ENCODE measurements around the gene VCX2. TPM values are rescaled to one million over a fixed set of nuclear protein-coding genes. Genes with fewer than 3 reads are reported as not detected.
"Not testable (repeated sequence)": the region's sequence is repeated elsewhere in the genome, so short reads cannot be mapped to it uniquely, and the experiment has no call there.

Gene VCX2
- not detected for total RNA-seq

GRCh38 chrX:8171169-8171568 is at the start of gene VCX2:
VCX2 (minus strand) TSS chrX:8171267; CDS start chrX:8170643, 624 bp downstream.
- not testable (repeated sequence) for H3K4me1 Mint-ChIP-seq, H3K27me3 Mint-ChIP-seq

GRCh38 chrX:8204943-8205342 is 33.9 kb upstream of the VCX2 start:
- Mint-ChIP-seq H3K4me3 (no peak overlapping the region), H3K9me3 (no peaks in the 10 kb centered on the region)

More at GRCh38 chrX:8171169-8171568, at the start of gene VCX2:
- not testable (repeated sequence) for H3K9me3 Mint-ChIP-seq, H3K27ac Mint-ChIP-seq, DNase-seq, H3K36me3 Mint-ChIP-seq, H3K4me3 Mint-ChIP-seq

GRCh38 chrX:8204169-8204935 is 33.3 kb upstream of the VCX2 start:
- no peak for DNase-seq
- no peaks in the 10 kb centered on the region for H3K9me3 Mint-ChIP-seq
- H3K4me3 Mint-ChIP-seq: no peak overlapping the region
- H3K4me1 Mint-ChIP-seq: no peaks in the 10 kb centered on the region
- H3K27me3 Mint-ChIP-seq: no peaks in the 10 kb centered on the region
- H3K36me3 Mint-ChIP-seq: no peaks in the 10 kb centered on the region
- H3K27ac Mint-ChIP-seq: no peak overlapping the region

More at GRCh38 chrX:8204943-8205342, 33.9 kb upstream of the VCX2 start:
- Mint-ChIP-seq H3K36me3 (no peaks in the 10 kb centered on the region), H3K27ac (no peak overlapping the region), H3K27me3 (no peaks in the 10 kb centered on the region), H3K4me1 (no peaks in the 10 kb centered on the region)
- no peak for DNase-seq

GRCh38 chrX:8201896-8202331 is 30.8 kb upstream of the VCX2 start:
- DNase-seq: no peak
- Mint-ChIP-seq H3K4me3 (no peak overlapping the region), H3K27ac (no peak overlapping the region), H3K27me3 (no peaks in the 10 kb centered on the region), H3K4me1 (no peaks in the 10 kb centered on the region), H3K9me3 (no peaks in the 10 kb centered on the region), H3K36me3 (no peaks in the 10 kb centered on the region)

- DNase-seq: no peak
- Mint-ChIP-seq H3K4me1 (no peaks in the 10 kb centered on the region), H3K36me3 (no peaks in the 10 kb centered on the region), H3K27me3 (no peaks in the 10 kb centered on the region), H3K27ac (no peak overlapping the region), H3K4me3 (no peak overlapping the region), H3K9me3 (no peaks in the 10 kb centered on the region)
These were observed 25.7 kb upstream of the VCX2 start for GRCh38 chrX:8196776-8197175.

- no peaks in the 10 kb centered on the region for H3K27me3 Mint-ChIP-seq
- no peaks in the 10 kb centered on the region for H3K4me1 Mint-ChIP-seq
- H3K27ac Mint-ChIP-seq: no peak overlapping the region
These were observed 23.1 kb upstream of the VCX2 start for GRCh38 chrX:8194216-8194615.

GRCh38 chrX:8192276-8192675 is 21.2 kb upstream of the VCX2 start:
- Mint-ChIP-seq H3K36me3 (no peaks in the 10 kb centered on the region), H3K27me3 (no peaks in the 10 kb centered on the region), H3K27ac (no peak overlapping the region), H3K4me1 (no peaks in the 10 kb centered on the region), H3K4me3 (no peak overlapping the region), H3K9me3 (no peaks in the 10 kb centered on the region)
- no peak for DNase-seq

More at GRCh38 chrX:8194216-8194615, 23.1 kb upstream of the VCX2 start:
- H3K9me3 Mint-ChIP-seq: no peaks in the 10 kb centered on the region
- no peak for DNase-seq
- no peaks in the 10 kb centered on the region for H3K36me3 Mint-ChIP-seq
- no peak overlapping the region for H3K4me3 Mint-ChIP-seq

GRCh38 chrX:8191022-8191421 is 20.0 kb upstream of the VCX2 start:
- Mint-ChIP-seq H3K27me3 (no peaks in the 10 kb centered on the region), H3K4me3 (no peak overlapping the region), H3K9me3 (no peaks in the 10 kb centered on the region), H3K36me3 (no peaks in the 10 kb centered on the region), H3K4me1 (no peaks in the 10 kb centered on the region), H3K27ac (no peak overlapping the region)
- no peak for DNase-seq

- no peaks in the 10 kb centered on the region for H3K27me3 Mint-ChIP-seq
- no peaks in the 10 kb centered on the region for H3K4me1 Mint-ChIP-seq
- H3K9me3 Mint-ChIP-seq: no peaks in the 10 kb centered on the region
- no peak for DNase-seq
- no peak overlapping the region for H3K4me3 Mint-ChIP-seq
- H3K36me3 Mint-ChIP-seq: no peaks in the 10 kb centered on the region
- no peak overlapping the region for H3K27ac Mint-ChIP-seq
These were observed 19.3 kb upstream of the VCX2 start for GRCh38 chrX:8190341-8190830.

GRCh38 chrX:8189096-8189830 is 18.2 kb upstream of the VCX2 start:
- Mint-ChIP-seq H3K27me3 (no peaks in the 10 kb centered on the region), H3K4me1 (no peaks in the 10 kb centered on the region), H3K9me3 (no peaks in the 10 kb centered on the region), H3K4me3 (no peak overlapping the region), H3K27ac (no peak overlapping the region), H3K36me3 (no peaks in the 10 kb centered on the region)
- no peak for DNase-seq

- H3K9me3 Mint-ChIP-seq: no peaks in the 10 kb centered on the region
- no peaks in the 10 kb centered on the region for H3K36me3 Mint-ChIP-seq
- no peak overlapping the region for H3K4me3 Mint-ChIP-seq
- no peak overlapping the region for H3K27ac Mint-ChIP-seq
- DNase-seq: no peak
- H3K27me3 Mint-ChIP-seq: no peaks in the 10 kb centered on the region
- H3K4me1 Mint-ChIP-seq: no peaks in the 10 kb centered on the region
These were observed 12.3 kb upstream of the VCX2 start for GRCh38 chrX:8183346-8183745.

GRCh38 chrX:8179656-8180055 is 8.6 kb upstream of the VCX2 start:
- Mint-ChIP-seq H3K4me1 (no peaks in the 10 kb centered on the region), H3K4me3 (no peak overlapping the region), H3K9me3 (no peaks in the 10 kb centered on the region)

GRCh38 chrX:8154011-8154410 is 17.1 kb downstream of the VCX2 start:
- H3K27ac Mint-ChIP-seq: not testable (repeated sequence)

More at GRCh38 chrX:8179656-8180055, 8.6 kb upstream of the VCX2 start:
- Mint-ChIP-seq H3K27me3 (no peaks in the 10 kb centered on the region), H3K27ac (no peak overlapping the region), H3K36me3 (peaks cover 2% of the 10 kb centered on the region)
- no peak for DNase-seq

GRCh38 chrX:8147226-8147625 is 23.8 kb downstream of the VCX2 start:
- Mint-ChIP-seq H3K4me3 (no peak overlapping the region), H3K27me3 (no peaks in the 10 kb centered on the region), H3K36me3 (peaks cover 4% of the 10 kb centered on the region), H3K27ac (no peak overlapping the region), H3K4me1 (no peaks in the 10 kb centered on the region), H3K9me3 (peaks cover 11% of the 10 kb centered on the region)
- no peak for DNase-seq

More at GRCh38 chrX:8154011-8154410, 17.1 kb downstream of the VCX2 start:
- H3K4me1 Mint-ChIP-seq, H3K4me3 Mint-ChIP-seq, DNase-seq, H3K36me3 Mint-ChIP-seq, H3K27me3 Mint-ChIP-seq: not testable (repeated sequence)
- H3K9me3 Mint-ChIP-seq: peaks cover 11% of the 10 kb centered on the region

GRCh38 chrX:8144925-8145324 is 26.1 kb downstream of the VCX2 start:
- Mint-ChIP-seq H3K4me3 (no peak overlapping the region), H3K27ac (no peak overlapping the region), H3K36me3 (peaks cover 4% of the 10 kb centered on the region), H3K27me3 (no peaks in the 10 kb centered on the region), H3K4me1 (no peaks in the 10 kb centered on the region), H3K9me3 (peaks cover 7% of the 10 kb centered on the region)
- no peak for DNase-seq

Measured in activated naive CD8-positive, alpha-beta T cell treated with anti-CD3 and anti-CD28 coated beads for 36 hours (primary cell).